K562 (cell line): Measurements from ENCODE around the gene NCAPG2. TPM values are rescaled to one million over a fixed set of nuclear protein-coding genes. Genes with fewer than 3 reads are reported as not detected.

Experiments used
- ARHGAP35 ChIP-seq: fragments of 450-650 bp; IDR thresholded peaks from 2 replicates; pipeline ENCODE4 v1.6.1; 2018; ENCODE audit not compliant: partially characterized antibody
- CBX5 ChIP-seq: IDR thresholded peaks from 2 replicates; pipeline ENCODE4 v1.6.1; 2014; ENCODE audit warnings: low read depth, borderline replicate concordance
- CCNT2 ChIP-seq: IDR thresholded peaks from 2 replicates; pipeline ENCODE4 v1.6.1; 2011; ENCODE audit warnings: borderline replicate concordance, low read depth, mild to moderate bottlenecking, moderate library complexity, mixed read lengths, low read length; ENCODE audit not compliant: insufficient read length; ENCODE audit errors: extremely low read depth
- CREM ChIP-seq: IDR thresholded peaks from 2 replicates; pipeline ENCODE4 v1.6.1; 2014; ENCODE audit warnings: antibody characterized with exemption, low read depth
- CSDE1 ChIP-seq, 2 experiments: fragments of 450-650 bp; IDR thresholded peaks; 2 replicates each; pipeline ENCODE4 v1.6.1; 2016; ENCODE audit warnings: mild to moderate bottlenecking in 1 of 2
- ERF ChIP-seq: fragments of 450-650 bp; formaldehyde crosslinking; IDR thresholded peaks from 2 replicates; pipeline ENCODE4 v1.4.0; 2020; ENCODE audit warnings: mild to moderate bottlenecking, mixed read lengths
- HDGF ChIP-seq: fragments of 450-650 bp; IDR thresholded peaks from 2 replicates; pipeline ENCODE4 v1.6.1; 2016
- KHSRP ChIP-seq: fragments of 450-650 bp; IDR thresholded peaks from 2 replicates; pipeline ENCODE4 v1.6.1; 2017
- MED1 ChIP-seq: sonication (generic); formaldehyde crosslinking; IDR thresholded peaks from 2 replicates; pipeline ENCODE4 v1.8.1; 2023; ENCODE audit warnings: missing genetic modification reagents, borderline replicate concordance
- NELFE ChIP-seq: IDR thresholded peaks from 2 replicates; pipeline ENCODE4 v1.6.1; 2011; ENCODE audit warnings: mild to moderate bottlenecking; ENCODE audit not compliant: insufficient read depth, insufficient read length
- PHB ChIP-seq: fragments of 250-450 bp; sonication (Bioruptor Pico); IDR thresholded peaks from 2 replicates; pipeline ENCODE4 v1.5.0; 2021
- POLR2AphosphoS2 ChIP-seq: IDR thresholded peaks from 2 replicates; pipeline ENCODE4 v1.6.1; 2012; ENCODE audit warnings: low read length, improper control_type of control experiment
- RAD51 ChIP-seq: fragments of 450-650 bp; IDR thresholded peaks from 2 replicates; pipeline ENCODE4 v1.7.1; 2016; ENCODE audit warnings: low read depth, mild to moderate bottlenecking, borderline replicate concordance
- RCOR1 ChIP-seq, 2 experiments: IDR thresholded peaks; 2 replicates each; pipeline ENCODE4 v1.6.1; 2012; ENCODE audit warnings: low read depth in 2 of 2, low read length in 2 of 2, borderline replicate concordance in 1 of 2, improper control_type of control experiment in 1 of 2
- STAT5B ChIP-seq: fragments of 250-450 bp; sonication (Bioruptor Pico); IDR thresholded peaks from 2 replicates; pipeline ENCODE4 v1.8.0; 2021; ENCODE audit warnings: mild to moderate bottlenecking, inconsistent platforms
- ZBTB1 ChIP-seq: sonication (generic); formaldehyde crosslinking; IDR thresholded peaks from 2 replicates; pipeline ENCODE4 v1.8.1; 2023; ENCODE audit warnings: missing genetic modification reagents, low read depth, mild to moderate bottlenecking, borderline replicate concordance
- ZC3H4 ChIP-seq: sonication (generic); formaldehyde crosslinking; IDR thresholded peaks from 2 replicates; pipeline ENCODE4 v1.9.0; 2021; ENCODE audit warnings: missing genetic modification reagents, borderline replicate concordance
- ZKSCAN3 ChIP-seq: fragments of 250-450 bp; sonication (Bioruptor Pico); IDR thresholded peaks from 2 replicates; pipeline ENCODE4 v1.4.0; 2020
- ZNF24 ChIP-seq: fragments of 450-650 bp; IDR thresholded peaks from 2 replicates; pipeline ENCODE4 v1.6.1; 2016
- ZNF282 ChIP-seq: sonication (generic); formaldehyde crosslinking; IDR thresholded peaks from 2 replicates; pipeline ENCODE4 v1.8.1; 2023; ENCODE audit warnings: missing genetic modification reagents
- polyA plus RNA-seq, 8 experiments: library from polyadenylated mRNA; depleted of rRNA in 4 of 8; stranded (reverse) in 5 of 8; unstranded in 3 of 8; fragments of >200 nt; fragmentation: Nextera tagmentation in 2 of 8; fragmentation: Illumina TruSeq in 1 of 8; extraction: Ambion mirVana in 2 of 8; extraction: Trizol in 1 of 8; gene quantifications; 2 replicates each; pipeline versions ENCODE4 v1.2.1 to v1.2.3, GENCODE V29; 2011 to 2014; ENCODE audit warnings: inconsistent platforms in 1 of 8, missing spikeins in 1 of 8
- total RNA-seq, 7 experiments: library from RNA; depleted of rRNA in 6 of 7; stranded (reverse); fragments of >200 nt in 6 of 7; fragmentation: Illumina TruSeq in 2 of 7; extraction: Trizol in 2 of 7; gene quantifications; 2 replicates each; pipeline versions ENCODE4 v1.2.1 to v1.2.3, GENCODE V29; 2011 to 2021; ENCODE audit warnings: low replicate concordance in 1 of 7
- TF ChIP-seq, protein P1 (sequence below): fragments of 250-450 bp; sonication (Bioruptor Pico); IDR thresholded peaks from 2 replicates; pipeline ENCODE4 v1.8.0; 2021; ENCODE audit warnings: moderate library complexity, mild to moderate bottlenecking, inconsistent platforms
- TF ChIP-seq, protein P2 (sequence below): fragments of 450-650 bp; IDR thresholded peaks from 2 replicates; pipeline ENCODE4 v1.6.1; 2017; ENCODE audit warnings: mild to moderate bottlenecking, moderate library complexity
- TF ChIP-seq, protein P3 (sequence below): fragments of 450-650 bp; formaldehyde crosslinking; IDR thresholded peaks from 2 replicates; pipeline ENCODE4 v1.4.0; 2022; ENCODE audit warnings: missing genetic modification characterization
- TF ChIP-seq, protein P4 (sequence below): fragments of 450-650 bp; IDR thresholded peaks from 2 replicates; pipeline ENCODE4 v1.6.1; 2014; ENCODE audit warnings: low read depth, mild to moderate bottlenecking, moderate library complexity, borderline replicate concordance

The NCAPG2 gene
- total and polyA plus RNA-seq, 9 of the 15 experiments (the other 6 are each of a cell fraction or from before 2014, with no cell fraction given), result 21.5 to 127 (median 86.1) TPM

DNA sequence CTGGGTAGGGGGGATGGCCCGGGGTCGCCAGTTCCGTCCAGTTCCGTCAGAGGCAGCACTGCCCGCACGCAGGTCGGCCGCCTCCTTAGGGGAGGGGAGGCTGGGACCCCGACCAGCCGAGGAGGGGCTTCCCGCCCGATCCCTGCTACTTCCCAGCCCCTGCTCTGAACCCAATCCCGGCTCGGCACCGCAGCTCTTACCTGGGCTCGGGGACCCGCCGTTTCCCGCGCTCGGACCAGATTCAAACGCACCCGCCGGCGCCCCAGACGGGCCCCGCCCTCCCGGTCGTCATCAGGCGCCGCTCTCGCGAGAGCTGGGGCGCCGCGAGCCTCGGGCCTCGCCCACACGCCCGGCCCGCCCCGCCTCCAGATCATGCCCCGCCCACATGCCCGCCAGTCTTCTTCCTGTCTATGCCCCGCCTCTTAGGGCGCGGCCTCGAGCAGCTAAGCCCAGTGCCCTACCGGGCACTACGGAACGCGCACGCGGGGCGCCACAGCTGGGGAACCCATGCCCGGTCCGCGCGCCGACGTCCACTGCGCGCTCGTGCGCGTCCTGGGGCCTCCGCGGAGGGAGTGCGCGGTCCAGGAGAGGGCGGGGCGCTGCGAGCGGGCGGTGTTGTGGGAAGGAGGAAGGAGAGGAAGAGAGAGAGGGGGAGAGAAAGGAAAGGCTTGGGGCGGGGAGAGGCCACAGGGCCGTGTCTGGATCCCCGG is at the start of gene NCAPG2 (continued):
- TF ChIP-seq, protein P1, sequence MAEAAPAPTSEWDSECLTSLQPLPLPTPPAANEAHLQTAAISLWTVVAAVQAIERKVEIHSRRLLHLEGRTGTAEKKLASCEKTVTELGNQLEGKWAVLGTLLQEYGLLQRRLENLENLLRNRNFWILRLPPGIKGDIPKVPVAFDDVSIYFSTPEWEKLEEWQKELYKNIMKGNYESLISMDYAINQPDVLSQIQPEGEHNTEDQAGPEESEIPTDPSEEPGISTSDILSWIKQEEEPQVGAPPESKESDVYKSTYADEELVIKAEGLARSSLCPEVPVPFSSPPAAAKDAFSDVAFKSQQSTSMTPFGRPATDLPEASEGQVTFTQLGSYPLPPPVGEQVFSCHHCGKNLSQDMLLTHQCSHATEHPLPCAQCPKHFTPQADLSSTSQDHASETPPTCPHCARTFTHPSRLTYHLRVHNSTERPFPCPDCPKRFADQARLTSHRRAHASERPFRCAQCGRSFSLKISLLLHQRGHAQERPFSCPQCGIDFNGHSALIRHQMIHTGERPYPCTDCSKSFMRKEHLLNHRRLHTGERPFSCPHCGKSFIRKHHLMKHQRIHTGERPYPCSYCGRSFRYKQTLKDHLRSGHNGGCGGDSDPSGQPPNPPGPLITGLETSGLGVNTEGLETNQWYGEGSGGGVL (CRISPR knock-in tag), result no peak
- TF ChIP-seq HDGF (no peak), CCNT2 (peak; percentile 91), ZKSCAN3 (CRISPR knock-in tag) (no peak), STAT5B (no peak), MED1 (CRISPR knock-in tag) (no peak; the same call in 1 of the 2 replicates), CREM (peak; percentile 90), NELFE (no peak), CBX5 (no peak), RCOR1 (IDR thresholded peaks at IDR 0.05; ENCODE audit: borderline replicate concordance in 1 of 2, low read depth in 2 of 2, low read length in 2 of 2) (peak in 1 of 2 experiments; percentile 40; a peak in 1 of 4 replicates), PHB (peak; percentile 79; the same call in 1 of the 2 replicates), RAD51 (no peak), ZC3H4 (CRISPR knock-in tag) (no peak), ZNF282 (CRISPR knock-in tag) (no peak), ERF (CRISPR knock-in tag) (no peak), POLR2AphosphoS2 (peak; percentile 44; the same call in 1 of the 2 replicates), ZNF24 (peak; percentile 70; the same call in 1 of the 2 replicates), ZBTB1 (CRISPR knock-in tag) (no peak), KHSRP (no peak), ARHGAP35 (peak; percentile 72), CSDE1 (IDR thresholded peaks at IDR 0.05) (no peak; a peak in 1 of 4 replicates)
- TF ChIP-seq, protein P2, sequence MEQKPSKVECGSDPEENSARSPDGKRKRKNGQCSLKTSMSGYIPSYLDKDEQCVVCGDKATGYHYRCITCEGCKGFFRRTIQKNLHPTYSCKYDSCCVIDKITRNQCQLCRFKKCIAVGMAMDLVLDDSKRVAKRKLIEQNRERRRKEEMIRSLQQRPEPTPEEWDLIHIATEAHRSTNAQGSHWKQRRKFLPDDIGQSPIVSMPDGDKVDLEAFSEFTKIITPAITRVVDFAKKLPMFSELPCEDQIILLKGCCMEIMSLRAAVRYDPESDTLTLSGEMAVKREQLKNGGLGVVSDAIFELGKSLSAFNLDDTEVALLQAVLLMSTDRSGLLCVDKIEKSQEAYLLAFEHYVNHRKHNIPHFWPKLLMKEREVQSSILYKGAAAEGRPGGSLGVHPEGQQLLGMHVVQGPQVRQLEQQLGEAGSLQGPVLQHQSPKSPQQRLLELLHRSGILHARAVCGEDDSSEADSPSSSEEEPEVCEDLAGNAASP, result no peak
- TF ChIP-seq, protein P3, sequence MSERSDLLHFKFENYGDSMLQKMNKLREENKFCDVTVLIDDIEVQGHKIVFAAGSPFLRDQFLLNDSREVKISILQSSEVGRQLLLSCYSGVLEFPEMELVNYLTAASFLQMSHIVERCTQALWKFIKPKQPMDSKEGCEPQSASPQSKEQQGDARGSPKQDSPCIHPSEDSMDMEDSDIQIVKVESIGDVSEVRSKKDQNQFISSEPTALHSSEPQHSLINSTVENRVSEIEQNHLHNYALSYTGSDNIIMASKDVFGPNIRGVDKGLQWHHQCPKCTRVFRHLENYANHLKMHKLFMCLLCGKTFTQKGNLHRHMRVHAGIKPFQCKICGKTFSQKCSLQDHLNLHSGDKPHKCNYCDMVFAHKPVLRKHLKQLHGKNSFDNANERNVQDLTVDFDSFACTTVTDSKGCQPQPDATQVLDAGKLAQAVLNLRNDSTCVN (CRISPR knock-in tag), result no peak
- TF ChIP-seq, protein P4, sequence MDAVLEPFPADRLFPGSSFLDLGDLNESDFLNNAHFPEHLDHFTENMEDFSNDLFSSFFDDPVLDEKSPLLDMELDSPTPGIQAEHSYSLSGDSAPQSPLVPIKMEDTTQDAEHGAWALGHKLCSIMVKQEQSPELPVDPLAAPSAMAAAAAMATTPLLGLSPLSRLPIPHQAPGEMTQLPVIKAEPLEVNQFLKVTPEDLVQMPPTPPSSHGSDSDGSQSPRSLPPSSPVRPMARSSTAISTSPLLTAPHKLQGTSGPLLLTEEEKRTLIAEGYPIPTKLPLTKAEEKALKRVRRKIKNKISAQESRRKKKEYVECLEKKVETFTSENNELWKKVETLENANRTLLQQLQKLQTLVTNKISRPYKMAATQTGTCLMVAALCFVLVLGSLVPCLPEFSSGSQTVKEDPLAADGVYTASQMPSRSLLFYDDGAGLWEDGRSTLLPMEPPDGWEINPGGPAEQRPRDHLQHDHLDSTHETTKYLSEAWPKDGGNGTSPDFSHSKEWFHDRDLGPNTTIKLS, result peak; percentile 95
